Renal cortical epithelial cell (primary cell): ENCODE results near the gene SLC24A3. TPM values are rescaled to one million over a fixed set of nuclear protein-coding genes. Genes with fewer than 3 reads are reported as not detected.

Source experiments
- DNase-seq: peaks from one replicate; pipeline ENCODE4 v3.0.0-alpha.2; 2011; ENCODE audit warnings: low read depth
- total RNA-seq: library from RNA; depleted of rRNA; stranded (reverse); fragments of >200 nt; gene quantifications from 2 replicates; pipeline ENCODE4 v1.2.3, GENCODE V29; 2014

The SLC24A3 gene
- total RNA-seq, 1 donor from 2014 or later: 0.10 TPM

- no peak for DNase-seq
Measured at GRCh38 chr20:19241440-19241839, 29.0 kb downstream of the SLC24A3 start.

GRCh38 chr20:19244291-19244690, 31.8 kb downstream of the SLC24A3 start:
- no peak for DNase-seq

GRCh38 chr20:19249106-19249879, 36.9 kb downstream of the SLC24A3 start:
- DNase-seq: peak; percentile 9

- no peak for DNase-seq
Measured at GRCh38 chr20:19250346-19250745, 37.9 kb downstream of the SLC24A3 start.

GRCh38 chr20:19251506-19251905, 39.1 kb downstream of the SLC24A3 start:
- no peak for DNase-seq

- no peak for DNase-seq
Measured at GRCh38 chr20:19251958-19252357, 39.5 kb downstream of the SLC24A3 start.

- DNase-seq: no peak
Measured at GRCh38 chr20:19252451-19253120, 40.1 kb downstream of the SLC24A3 start.

- DNase-seq: no peak
Measured at GRCh38 chr20:19253316-19253715, 40.9 kb downstream of the SLC24A3 start.

GRCh38 chr20:19253916-19254820, 41.7 kb downstream of the SLC24A3 start:
- DNase-seq: no peak

GRCh38 chr20:19254956-19255355, 42.5 kb downstream of the SLC24A3 start:
- no peak for DNase-seq

GRCh38 chr20:19256085-19256484, 43.6 kb downstream of the SLC24A3 start:
- DNase-seq: no peak

- DNase-seq: no peak
Measured at GRCh38 chr20:19256906-19257595, 44.6 kb downstream of the SLC24A3 start.

- no peak for DNase-seq
Measured at GRCh38 chr20:19257865-19258264, 45.4 kb downstream of the SLC24A3 start.

GRCh38 chr20:19259141-19259591, 46.7 kb downstream of the SLC24A3 start:
- no peak for DNase-seq

- no peak for DNase-seq
Measured at GRCh38 chr20:19260412-19261090, 48.1 kb downstream of the SLC24A3 start.

GRCh38 chr20:19264191-19264590, 51.7 kb downstream of the SLC24A3 start:
- no peak for DNase-seq

GRCh38 chr20:19265646-19266374, 53.4 kb downstream of the SLC24A3 start:
- DNase-seq: no peak

GRCh38 chr20:19268426-19268825, 56.0 kb downstream of the SLC24A3 start:
- DNase-seq: no peak

GRCh38 chr20:19269737-19270340, 57.4 kb downstream of the SLC24A3 start:
- DNase-seq: no peak
